Neural cell (in vitro differentiated cells): ENCODE measurements around the gene RAB3D. TPM values are rescaled to one million over a fixed set of nuclear protein-coding genes. Genes with fewer than 3 reads are reported as not detected.
"Not testable (repeated sequence)": the region's sequence is repeated elsewhere in the genome, so short reads cannot be mapped to it uniquely, and the experiment has no call there.

Experiments used
- H2AFZ ChIP-seq: fragments of 200-600, 300-800 bp; sonication (generic), shearing (Covaris generic); 2 replicates; pipeline ENCODE4 v1.6.0; 2014; ENCODE audit warnings: low read depth, mild to moderate bottlenecking, antibody characterized with exemption, low read length, moderate library complexity
- H3F3A ChIP-seq: fragments of 200-600 bp; shearing (Covaris generic); 2 replicates; pipeline ENCODE4 v1.6.1; 2016; ENCODE audit warnings: mild to moderate bottlenecking, moderate library complexity, mixed read lengths, antibody characterized with exemption, low read length; ENCODE audit not compliant: insufficient read depth, poor library complexity, severe bottlenecking
- H3K27ac ChIP-seq: fragments of 200-600, 300-800 bp; sonication (generic), shearing (Covaris generic); 2 replicates; pipeline ENCODE4 v1.5.1; 2014; ENCODE audit warnings: mild to moderate bottlenecking, low read length, moderate library complexity
- H3K27me3 ChIP-seq: fragments of 300-800, 200-600 bp; sonication (generic), shearing (Covaris generic); 2 replicates; pipeline ENCODE4 v1.6.0; 2014; ENCODE audit warnings: mild to moderate bottlenecking, low read depth, low read length, moderate library complexity; ENCODE audit not compliant: insufficient read depth
- H3K36me3 ChIP-seq: fragments of 300-800, 200-600 bp; sonication (generic), shearing (Covaris generic); 2 replicates; pipeline ENCODE4 v1.5.1; 2014; ENCODE audit warnings: mild to moderate bottlenecking, antibody characterized with exemption, low read length, moderate library complexity; ENCODE audit not compliant: insufficient read depth
- H3K4me2 ChIP-seq: fragments of 300-800, 200-600 bp; sonication (generic), shearing (Covaris generic); 2 replicates; pipeline ENCODE4 v1.6.0; 2014; ENCODE audit warnings: mild to moderate bottlenecking, low read length
- H3K4me3 ChIP-seq: fragments of 300-800, 200-600 bp; sonication (generic), shearing (Covaris generic); 2 replicates; pipeline ENCODE4 v1.5.1; 2014; ENCODE audit warnings: mild to moderate bottlenecking, low read length, moderate library complexity
- H3K79me2 ChIP-seq: fragments of 200-600 bp; shearing (Covaris generic); replicated peaks from 2 replicates; pipeline ENCODE4 v1.6.0; 2014; ENCODE audit warnings: mild to moderate bottlenecking, low read length, moderate library complexity; ENCODE audit not compliant: insufficient read depth
- H3K9ac ChIP-seq: fragments of 300-800, 200-600 bp; sonication (generic), shearing (Covaris generic); 2 replicates; pipeline ENCODE4 v1.6.1; 2016; ENCODE audit warnings: mild to moderate bottlenecking, low read length, mixed read lengths
- H3K9me2 ChIP-seq: fragments of 200-600 bp; shearing (Covaris generic); 2 replicates; pipeline ENCODE4 v1.6.1; 2016; ENCODE audit warnings: mild to moderate bottlenecking, low read length, mixed read lengths; ENCODE audit not compliant: insufficient read depth
- H3K9me3 ChIP-seq: fragments of 200-600, 300-800 bp; sonication (generic), shearing (Covaris generic); 2 replicates; pipeline ENCODE4 v1.6.1; 2016; ENCODE audit warnings: mild to moderate bottlenecking, mixed run types, low read length, moderate library complexity, mixed read lengths
- H4K20me1 ChIP-seq: fragments of 200-600 bp; shearing (Covaris generic); 2 replicates; pipeline ENCODE4 v1.6.1; 2016; ENCODE audit warnings: mild to moderate bottlenecking, mixed run types; ENCODE audit not compliant: insufficient read depth
- CTCF ChIP-seq: fragments of 450-650 bp; IDR thresholded peaks from 2 replicates; pipeline ENCODE4 v1.5.1; 2014; ENCODE audit warnings: antibody characterized with exemption, mild to moderate bottlenecking, moderate library complexity; ENCODE audit not compliant: poor library complexity, severe bottlenecking
- EP300 ChIP-seq: fragments of 450-650 bp; conservative IDR thresholded peaks from 2 replicates; pipeline ENCODE4 v1.6.1; 2014; ENCODE audit warnings: antibody characterized with exemption, mild to moderate bottlenecking, moderate library complexity; ENCODE audit not compliant: poor library complexity, severe bottlenecking
- MXI1 ChIP-seq: fragments of 450-650 bp; conservative IDR thresholded peaks from 2 replicates; pipeline ENCODE4 v1.6.1; 2014; ENCODE audit warnings: antibody characterized with exemption, mild to moderate bottlenecking; ENCODE audit not compliant: poor library complexity, severe bottlenecking
- REST ChIP-seq: IDR thresholded peaks from 2 replicates; pipeline ENCODE4 v1.6.1; 2012; ENCODE audit warnings: borderline replicate concordance
- TAF1 ChIP-seq: IDR thresholded peaks from 2 replicates; pipeline ENCODE4 v1.6.1; 2012; ENCODE audit warnings: low read depth
- polyA plus RNA-seq: library from polyadenylated mRNA; depleted of rRNA; stranded (reverse); fragments of >200 nt; gene quantifications from 2 replicates; pipeline ENCODE4 v1.2.3, GENCODE V29; 2014

The RAB3D gene
- polyA plus RNA-seq, 1 donor from 2014 or later = 19.3 TPM

GRCh38 chr19:11335449-11336146, 3.9 kb downstream of the RAB3D start:
- Histone ChIP-seq H3F3A (no peaks in the 10 kb centered on the region), H3K9me2 (no peaks in the 10 kb centered on the region), H3K9ac (no peak overlapping the region), H3K9me3 (peaks cover 4% of the 10 kb centered on the region), H2AFZ (no peak overlapping the region), H3K4me3 (no peak overlapping the region), H3K27ac (no peak overlapping the region), H3K4me2 (no peak overlapping the region), H3K27me3 (no peaks in the 10 kb centered on the region), H3K79me2 (peaks cover 19% of the 10 kb centered on the region), H4K20me1 (no peaks in the 10 kb centered on the region), H3K36me3 (peaks cover 14% of the 10 kb centered on the region)
- TF ChIP-seq REST (no peak), EP300 (no peak), TAF1 (no peak), MXI1 (no peak)

GRCh38 chr19:11333838-11334237, 5.6 kb downstream of the RAB3D start:
- not testable (repeated sequence) for H3K9ac ChIP-seq, H4K20me1 ChIP-seq, H3K9me3 ChIP-seq, H2AFZ ChIP-seq, H3K27me3 ChIP-seq, H3K27ac ChIP-seq, H3K4me3 ChIP-seq, H3F3A ChIP-seq, H3K9me2 ChIP-seq, H3K79me2 ChIP-seq, H3K4me2 ChIP-seq
- peaks cover 19% of the 10 kb centered on the region for H3K36me3 ChIP-seq

- no peaks in the 10 kb centered on the region for H3K9me2 ChIP-seq
- no peak overlapping the region for H3K4me3 ChIP-seq
- no peak overlapping the region for H2AFZ ChIP-seq
- no peaks in the 10 kb centered on the region for H3K27me3 ChIP-seq
- TF ChIP-seq REST (no peak), CTCF (no peak)
- H3K9ac ChIP-seq = no peak overlapping the region
- H4K20me1 ChIP-seq = no peaks in the 10 kb centered on the region
- peaks cover under 1% of the 10 kb centered on the region for H3K79me2 ChIP-seq
- H3K36me3 ChIP-seq = peaks cover 19% of the 10 kb centered on the region
- no peak overlapping the region for H3K4me2 ChIP-seq
- H3F3A ChIP-seq = no peaks in the 10 kb centered on the region
- peaks cover 4% of the 10 kb centered on the region for H3K9me3 ChIP-seq
- no peak overlapping the region for H3K27ac ChIP-seq
Measured at GRCh38 chr19:11332822-11333221, 6.6 kb downstream of the RAB3D start.
